ENCODE data around the gene ATP5ME.
"Not testable (repeated sequence)": the region's sequence is repeated elsewhere in the genome, so short reads cannot be mapped to it uniquely, and the experiment has no call there.

The ATP5ME gene

GRCh38 chr4:683247-683897, 9.3 kb upstream of the ATP5ME start:
- no peak for DNase-seq

- DNase-seq, result no peak
Measured at GRCh38 chr4:682490-683172, 8.6 kb upstream of the ATP5ME start.

- DNase-seq, result no peak
Measured at GRCh38 chr4:681736-682451, 7.8 kb upstream of the ATP5ME start.

GRCh38 chr4:680928-681645, 7.0 kb upstream of the ATP5ME start:
- DNase-seq, result peak; percentile 84

GRCh38 chr4:680551-680927, 6.5 kb upstream of the ATP5ME start:
- no peak for DNase-seq

- DNase-seq, result no peak
Measured at GRCh38 chr4:680091-680490, 6.0 kb upstream of the ATP5ME start.

GRCh38 chr4:679629-680028, 5.6 kb upstream of the ATP5ME start:
- no peak for DNase-seq

- no peak for DNase-seq
Measured at GRCh38 chr4:679104-679481, 5.0 kb upstream of the ATP5ME start.

GRCh38 chr4:678331-679103, 4.4 kb upstream of the ATP5ME start:
- no peak for DNase-seq

- DNase-seq, result no peak
Measured at GRCh38 chr4:677431-678293, 3.6 kb upstream of the ATP5ME start.

- no peak for DNase-seq
Measured at GRCh38 chr4:676871-677235, 2.8 kb upstream of the ATP5ME start.

- DNase-seq, result no peak
Measured at GRCh38 chr4:675980-676870, 2.1 kb upstream of the ATP5ME start.

- peak; percentile 83 for DNase-seq
Measured at GRCh38 chr4:675036-675882, 1.2 kb upstream of the ATP5ME start.

- no peak for DNase-seq
Measured at GRCh38 chr4:673349-674091, 556 bp downstream of the ATP5ME start.

GRCh38 chr4:671769-672168, 2.3 kb downstream of the ATP5ME start:
- DNase-seq, result no peak

GRCh38 chr4:669806-670559, 4.1 kb downstream of the ATP5ME start:
- not testable (repeated sequence) for DNase-seq

GRCh38 chr4:668219-668618, 5.9 kb downstream of the ATP5ME start:
- not testable (repeated sequence) for DNase-seq

- DNase-seq, result no peak
Measured at GRCh38 chr4:667545-667925, 6.5 kb downstream of the ATP5ME start.
